Stimulated activated CD8-positive, alpha-beta memory T cell treated with anti-CD3 and anti-CD28 coated beads, Interleukin-7, amount 100 ng/mL, for 1 hour (primary cell): Measurements from ENCODE around the gene MRGPRE.

Experiments used
- DNase-seq, 2 donors: peaks; one replicate each; pipeline ENCODE4 v3.0.0-alpha.2; 2020; ENCODE audit warnings: low read depth in 2 of 2

Gene MRGPRE

DNA sequence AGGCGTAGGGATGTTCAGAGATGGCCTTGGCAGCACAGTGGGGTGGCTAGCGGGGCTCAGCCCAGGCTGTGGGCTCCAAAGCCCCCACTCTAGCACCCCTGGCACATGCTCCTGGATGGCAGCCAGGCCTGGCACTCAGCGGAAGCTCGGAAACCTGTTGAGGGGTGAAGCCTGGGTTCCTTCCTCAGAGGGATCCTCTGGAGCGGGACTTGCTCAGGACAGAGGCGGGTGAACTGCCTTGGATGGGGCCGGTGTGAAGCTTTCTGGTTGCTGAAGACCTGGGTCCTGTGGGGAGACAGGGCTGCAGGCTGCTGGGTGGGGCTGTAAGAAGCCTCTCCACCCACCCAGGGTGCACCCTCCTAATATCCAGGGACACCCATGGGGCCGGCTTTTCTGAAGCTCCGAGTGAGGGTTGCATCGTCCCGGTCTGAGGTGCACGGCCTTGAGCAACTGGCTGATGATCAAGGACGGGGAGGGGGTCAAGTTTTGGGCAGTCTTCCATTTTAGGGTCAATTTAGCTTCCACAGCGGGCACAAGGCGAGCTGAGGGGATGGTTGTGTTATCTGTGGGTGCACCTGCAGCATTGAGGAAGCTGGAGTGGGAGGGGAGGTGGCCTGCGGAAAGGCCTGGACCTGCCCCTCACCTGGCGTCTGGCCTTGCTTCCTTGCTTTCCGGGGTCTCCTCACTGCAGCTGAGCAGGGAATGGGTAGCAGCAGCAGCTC, 5.2 kb downstream of the MRGPRE start:
- no peak for DNase-seq

DNA sequence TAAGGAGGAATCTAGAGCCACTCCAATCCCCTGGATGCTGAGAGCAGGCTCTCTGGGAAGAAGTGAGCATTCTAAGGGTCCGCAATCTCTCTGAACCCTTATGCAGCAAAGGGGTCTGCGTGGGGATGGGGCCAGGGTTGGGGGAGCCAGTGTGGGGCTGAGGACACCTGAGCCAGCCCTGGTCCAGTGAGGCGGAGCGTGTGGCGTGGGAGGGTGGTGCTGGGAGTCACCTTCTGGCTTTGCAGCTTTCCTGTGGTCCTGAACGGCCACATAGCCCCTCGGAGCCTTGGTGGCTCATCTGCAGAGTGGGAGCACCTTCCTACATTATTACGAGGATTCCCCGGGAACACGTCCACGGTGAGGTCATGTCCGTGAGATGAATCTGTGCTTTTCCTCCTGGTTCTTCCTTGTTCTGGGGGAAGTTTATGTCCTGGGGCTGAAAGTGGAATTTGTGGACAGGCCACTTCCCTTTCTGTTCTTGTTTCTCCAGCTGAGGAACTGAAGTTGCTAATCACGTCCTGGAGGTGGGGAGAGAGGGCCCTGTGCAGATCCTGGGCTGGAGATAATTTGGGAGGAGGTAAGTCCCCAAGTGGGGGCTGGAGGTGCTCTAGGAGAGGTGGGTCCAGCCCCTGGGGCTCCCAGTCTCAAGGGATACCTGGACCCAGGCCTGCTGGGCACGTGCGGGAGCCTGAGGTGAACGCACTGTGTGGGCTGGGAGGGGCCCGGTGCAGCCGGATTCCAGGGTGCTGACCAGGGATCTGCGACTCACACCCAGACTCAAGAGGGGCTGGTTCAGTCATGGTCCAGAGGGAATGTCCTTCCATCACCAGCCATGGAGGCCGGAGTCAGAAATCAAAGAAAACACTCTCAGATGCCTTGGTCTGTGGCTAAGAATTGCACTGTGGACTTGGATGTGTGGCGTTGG, 6.1 kb downstream of the MRGPRE start:
- no peak for DNase-seq

DNA sequence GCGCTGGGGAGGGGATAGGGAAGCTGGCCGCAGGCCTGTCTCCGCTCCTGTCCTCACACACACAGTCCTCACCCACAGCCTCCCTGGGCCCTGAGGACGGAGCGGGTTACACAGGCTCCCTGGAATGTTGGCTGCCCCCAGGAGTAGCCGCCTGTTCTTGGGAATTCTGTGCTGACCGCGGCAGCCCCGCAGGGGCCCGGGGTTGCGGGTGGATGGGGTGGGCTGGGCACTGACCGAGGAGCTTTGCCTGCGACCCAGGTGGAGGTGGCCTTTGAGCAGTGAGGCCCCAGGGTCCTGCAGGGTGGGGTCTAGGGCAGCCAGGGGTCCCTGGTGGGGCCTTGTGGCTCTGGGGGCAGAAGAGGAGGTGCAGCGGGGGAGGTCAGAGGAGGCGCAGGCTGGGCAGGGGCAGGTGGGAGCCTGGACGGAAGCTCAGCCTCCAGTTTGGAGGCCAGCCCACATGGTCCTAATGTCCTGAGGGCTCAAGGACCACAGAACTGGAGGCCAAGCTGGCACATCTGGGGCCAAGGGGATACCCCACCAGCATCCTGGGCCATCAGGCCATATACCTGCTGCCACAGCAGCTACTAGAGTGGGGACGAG, 7.0 kb downstream of the MRGPRE start:
- DNase-seq, result no peak

DNA sequence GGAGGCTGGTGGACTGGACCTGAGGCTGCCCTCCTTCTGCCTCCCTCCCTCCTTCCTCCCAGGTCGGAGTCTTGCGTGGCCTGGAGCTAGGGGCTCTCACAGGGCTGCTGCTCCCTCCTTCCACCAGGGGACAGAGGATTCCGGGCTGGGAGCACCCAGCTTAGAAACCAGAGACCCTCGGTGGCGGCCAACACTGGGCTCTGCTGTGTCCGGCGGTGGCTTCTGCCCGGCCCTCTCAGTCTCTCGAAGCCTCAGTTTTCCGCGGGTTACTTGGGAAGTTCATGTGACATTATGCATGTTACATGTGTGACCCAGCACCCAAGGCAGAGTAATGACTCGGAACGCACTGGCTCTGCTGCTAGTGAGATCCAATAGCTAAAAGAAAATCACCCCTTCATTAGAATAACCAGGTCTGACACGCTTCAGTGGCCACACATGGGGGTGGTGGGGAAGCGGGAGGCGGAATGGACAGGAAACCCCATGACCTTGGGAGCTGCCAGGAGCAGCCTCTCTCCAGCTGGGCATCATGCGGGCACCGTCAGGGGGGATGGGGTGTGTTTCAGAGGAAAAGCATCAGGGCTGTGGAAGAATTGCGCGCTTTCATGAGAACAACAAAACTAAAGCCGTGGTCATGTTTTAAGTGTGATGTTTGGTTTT, 7.7 kb downstream of the MRGPRE start:
- DNase-seq, result no peak

DNA sequence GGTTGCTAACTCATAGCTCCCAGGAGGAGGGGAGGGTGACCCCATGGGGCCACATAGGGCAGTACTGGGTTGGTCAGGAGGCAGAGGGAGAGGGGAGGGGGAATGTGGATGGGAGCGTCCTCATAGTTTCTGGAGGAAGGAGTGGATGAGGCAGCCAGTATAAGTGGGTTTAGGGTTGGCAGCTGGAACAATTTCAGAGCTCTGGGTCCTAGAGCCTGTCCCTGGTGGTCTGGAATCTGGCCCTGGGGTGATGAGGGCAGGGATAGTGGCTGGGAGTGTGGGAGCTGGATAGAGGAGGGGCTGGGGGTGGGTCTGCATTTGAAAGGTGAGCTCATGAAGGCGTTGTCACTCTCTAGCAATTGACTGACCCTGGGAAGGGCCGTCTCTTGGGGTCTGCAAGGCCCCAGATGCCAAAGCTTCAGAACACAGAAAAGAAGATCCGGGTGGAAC, 8.3 kb downstream of the MRGPRE start:
- DNase-seq, result no peak

DNA sequence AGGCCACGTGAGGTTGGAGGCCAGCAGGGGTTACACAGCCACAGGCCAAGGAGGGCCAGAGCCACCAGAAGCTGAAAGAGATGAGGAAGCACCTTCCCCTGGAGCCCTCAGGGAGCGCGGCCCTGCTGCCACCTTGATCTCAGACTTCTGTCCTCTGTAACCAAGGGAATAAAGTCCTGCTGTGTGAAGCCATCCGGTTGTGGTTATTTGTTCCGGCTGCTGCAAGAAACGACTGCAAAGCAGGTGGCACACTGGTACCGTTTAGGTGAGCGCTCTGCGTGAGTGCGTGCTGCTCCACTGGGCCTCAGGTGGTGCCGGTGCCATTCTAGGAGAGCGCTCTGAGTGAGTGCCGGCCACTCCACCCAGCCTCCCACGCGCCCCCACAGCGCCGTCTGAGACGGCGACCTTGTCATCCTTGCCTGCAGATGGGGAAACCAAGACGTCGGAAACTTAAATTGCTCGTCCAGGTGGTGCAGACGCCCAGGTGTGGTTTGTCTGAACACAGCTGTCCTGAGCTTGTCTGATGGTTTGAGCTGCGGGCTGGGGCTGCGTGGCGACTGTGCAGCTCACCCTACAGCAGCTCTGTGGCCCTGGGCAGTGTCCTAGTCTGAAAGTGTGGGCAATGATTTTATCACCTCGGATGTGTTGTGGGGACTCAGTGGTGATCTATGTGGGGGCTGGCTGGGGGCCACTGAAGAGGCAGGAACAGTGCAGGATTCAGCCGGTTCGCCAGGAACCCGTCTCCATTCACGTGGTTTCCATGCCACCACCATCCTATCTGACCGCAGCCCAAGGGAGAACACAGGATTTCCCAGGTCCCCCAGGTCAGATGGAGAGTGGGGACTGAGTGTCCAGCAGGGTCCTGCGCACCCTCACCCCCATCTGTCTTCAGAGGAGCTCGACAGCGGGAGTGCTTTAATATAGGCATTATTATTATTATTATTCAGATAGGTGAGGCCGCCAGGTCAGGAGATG, 9.0 kb downstream of the MRGPRE start:
- no peak for DNase-seq

DNA sequence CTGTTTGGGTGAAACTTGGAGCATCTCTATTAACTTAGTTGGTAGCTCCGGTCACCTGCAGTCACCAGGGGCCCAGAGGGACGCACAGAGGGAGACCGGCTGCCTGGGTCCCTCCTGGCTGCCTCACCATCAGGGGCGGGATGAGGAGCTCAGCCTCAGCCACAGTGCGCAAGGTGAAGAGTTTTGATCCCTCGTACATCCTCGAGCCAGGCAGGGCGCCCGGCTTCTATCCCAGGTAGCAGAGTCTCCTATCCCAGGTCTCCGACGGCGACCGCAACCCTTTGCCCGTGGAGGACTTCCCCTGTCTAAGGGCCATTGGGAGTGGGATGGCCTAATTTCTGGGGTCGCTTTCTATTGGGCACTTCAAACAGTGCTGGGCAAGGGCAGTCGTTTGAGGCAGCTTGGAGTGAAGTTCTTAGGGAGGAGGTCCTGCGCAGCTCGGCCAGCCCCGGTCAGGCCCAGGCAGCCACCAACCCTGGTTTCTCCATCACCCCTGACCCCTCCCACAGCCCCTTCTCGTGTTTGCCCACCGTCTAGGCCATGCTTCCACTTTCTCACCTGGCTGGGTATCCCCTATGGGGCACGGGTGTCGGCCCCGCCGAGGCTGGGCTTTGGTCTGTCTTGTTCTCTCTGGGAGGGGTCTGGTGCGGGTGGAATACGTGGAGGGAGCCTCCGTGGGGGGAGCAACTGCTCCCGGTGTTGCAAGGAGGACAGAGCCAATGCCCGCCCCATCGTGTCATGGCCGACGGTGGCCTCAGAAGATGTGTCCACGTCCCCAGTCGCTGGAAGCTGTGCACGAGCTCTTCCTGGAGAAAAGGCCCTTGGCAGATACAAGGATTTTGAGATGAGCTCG, 10.0 kb downstream of the MRGPRE start:
- no peak for DNase-seq

DNA sequence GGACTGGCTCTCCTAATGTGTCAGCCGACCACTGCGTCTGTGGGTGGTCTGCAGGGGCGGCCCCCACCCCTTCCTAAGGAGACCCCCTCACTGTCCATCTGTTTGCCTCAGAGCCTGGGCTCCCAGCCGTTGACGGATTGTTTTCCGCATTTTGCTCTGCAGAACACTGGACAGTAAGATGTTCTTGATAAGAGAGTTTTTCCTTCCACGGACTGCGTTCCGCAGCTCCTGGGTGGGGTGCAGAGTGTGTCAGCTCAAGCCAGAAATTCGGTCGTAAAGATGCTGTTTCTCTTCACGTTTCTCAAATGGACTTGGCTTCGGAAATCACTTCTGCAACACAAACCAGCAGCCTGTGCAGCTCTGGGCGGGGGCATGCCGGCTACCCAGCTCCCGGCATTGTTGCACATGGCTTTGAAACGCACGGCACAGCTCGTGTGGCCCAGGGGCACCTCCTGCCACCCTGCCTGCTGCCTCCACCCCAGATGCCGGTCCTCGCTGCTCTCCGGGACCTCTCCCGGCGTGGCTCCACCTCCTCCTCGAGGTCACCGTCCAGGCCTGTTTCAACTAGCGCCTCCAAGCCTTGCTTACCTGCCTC, 10.7 kb downstream of the MRGPRE start:
- no peak for DNase-seq

DNA sequence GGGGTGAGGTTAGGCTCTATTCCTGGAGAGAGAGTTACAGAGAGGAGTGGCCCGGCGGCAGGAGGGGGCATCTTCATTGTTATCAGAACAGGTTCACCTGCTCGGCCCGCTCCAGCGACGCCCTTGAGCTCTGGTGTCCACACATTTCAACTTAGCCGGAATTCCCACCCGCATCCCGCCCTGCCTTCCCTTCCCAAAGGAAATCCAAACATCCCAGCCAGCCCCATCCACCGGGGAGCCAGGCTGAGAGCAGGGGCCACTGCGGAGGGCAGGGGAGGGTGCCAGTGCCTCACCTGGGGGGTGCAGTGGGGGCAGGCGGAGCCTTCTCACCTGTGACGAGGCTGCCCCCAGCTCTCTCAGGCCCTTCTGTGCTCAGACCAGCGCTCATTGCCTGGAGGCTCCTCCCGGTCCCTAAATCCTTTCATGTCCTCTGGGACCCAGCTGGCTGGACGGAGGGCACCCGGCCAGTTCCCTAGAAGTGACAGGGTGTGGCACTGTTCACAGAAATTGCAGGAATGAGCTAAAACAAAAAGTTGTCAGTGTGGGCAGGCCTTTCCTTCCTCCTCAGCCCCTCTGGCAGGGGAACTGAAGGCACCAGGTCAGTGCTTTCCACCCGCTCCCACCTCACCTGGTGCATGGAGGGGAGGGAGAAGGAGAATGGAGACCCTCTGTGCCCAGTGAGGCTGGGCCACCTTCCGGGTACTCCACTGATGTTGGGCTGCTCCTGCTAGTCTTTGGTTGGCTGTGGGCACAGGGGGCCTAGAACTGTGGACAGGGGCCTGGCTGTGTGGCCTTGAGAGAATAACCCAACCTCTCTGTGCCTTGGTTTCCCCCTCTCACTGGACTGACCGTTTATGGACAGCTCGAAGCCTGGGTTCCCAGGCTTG, 11.5 kb downstream of the MRGPRE start:
- no peak for DNase-seq

DNA sequence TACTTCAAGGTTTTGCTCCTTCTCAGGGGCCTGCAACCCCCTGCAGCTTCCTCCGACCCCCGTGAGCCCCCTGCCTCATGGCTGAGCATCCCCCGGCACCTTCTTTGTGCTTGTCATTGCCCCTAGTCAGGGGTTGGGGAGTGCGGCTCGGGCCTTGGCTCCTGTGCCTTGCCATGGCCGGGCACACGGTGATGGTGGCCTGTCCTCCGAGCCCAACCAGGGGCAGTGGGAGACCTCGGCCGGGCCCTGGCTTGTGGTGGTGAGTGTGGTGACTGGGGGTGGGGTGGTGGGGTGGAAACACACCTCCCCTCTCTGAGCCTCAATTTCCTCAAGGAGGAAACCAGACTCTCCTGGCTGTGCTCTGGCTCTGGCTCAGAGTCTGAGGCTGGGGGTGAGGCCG, 12.1 kb downstream of the MRGPRE start:
- no peak for DNase-seq

DNA sequence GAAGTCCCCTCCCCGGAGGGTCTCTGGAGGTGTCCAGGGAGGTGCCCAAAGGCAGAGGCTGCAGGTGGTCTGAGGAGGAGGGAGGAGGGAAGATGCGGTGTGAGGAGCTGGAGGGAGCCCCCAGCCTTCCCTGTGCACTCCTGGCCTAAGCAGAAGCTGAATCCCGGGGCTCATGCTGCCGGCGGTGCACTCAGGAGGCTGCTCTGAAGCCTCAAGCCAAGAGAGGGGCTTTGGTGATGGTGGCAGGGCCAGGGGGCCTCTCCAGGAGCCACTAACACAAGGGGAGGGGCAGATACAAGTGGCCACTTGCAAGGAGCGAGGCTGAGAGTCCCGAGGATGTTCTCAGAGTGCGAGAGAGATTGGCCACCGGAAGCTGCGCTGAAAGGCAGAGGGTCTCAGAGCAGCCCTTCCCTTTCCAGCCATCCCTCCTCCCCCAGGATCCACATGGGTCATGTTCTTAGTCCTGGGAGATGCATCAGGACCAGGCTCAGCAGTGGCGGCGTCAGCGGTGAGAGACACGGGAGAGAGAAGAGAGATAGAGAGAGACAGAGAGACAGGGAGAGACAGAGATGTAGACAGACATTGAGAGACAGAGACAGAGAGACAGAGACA, 12.8 kb downstream of the MRGPRE start:
- no peak for DNase-seq

DNA sequence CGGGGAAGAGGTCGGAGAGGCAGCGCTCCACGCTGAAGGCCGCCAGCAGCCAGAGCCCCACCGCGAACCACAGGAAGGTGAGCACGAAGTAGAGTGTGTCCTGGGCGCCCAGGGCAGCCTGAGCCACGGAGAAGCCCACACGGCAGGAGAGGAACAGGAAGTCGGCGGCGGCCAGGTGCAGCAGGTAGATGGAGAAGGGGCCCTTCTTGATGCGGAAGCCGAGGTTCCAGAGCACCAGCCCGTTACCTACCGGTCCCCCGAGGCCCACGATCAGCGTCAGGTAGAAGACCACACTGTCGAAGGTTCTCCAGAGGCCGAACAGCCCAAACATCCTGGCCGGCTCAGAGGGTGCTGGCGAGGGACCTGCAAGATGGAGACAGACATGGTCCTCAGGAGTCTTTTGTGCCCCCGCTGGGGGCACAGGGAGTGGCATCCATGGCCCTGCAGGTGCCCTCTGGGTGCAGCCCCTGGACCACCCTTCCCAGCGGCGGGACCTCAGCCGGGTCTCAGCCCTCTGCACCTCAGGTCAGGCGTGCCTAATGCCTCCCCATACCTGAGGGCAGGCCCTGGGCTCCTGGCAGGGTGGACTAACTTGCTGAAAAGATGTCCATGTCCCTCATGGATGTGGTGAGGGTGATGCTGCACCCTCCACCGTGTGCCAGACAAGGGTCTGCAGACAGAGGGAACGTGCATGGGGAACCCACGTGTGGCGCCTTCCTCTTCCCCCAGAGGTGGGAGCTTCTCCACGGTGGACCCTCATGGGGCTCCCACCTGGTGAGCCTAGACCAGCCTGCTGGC, 13.5 kb downstream of the MRGPRE start, which contains the start of gene MRGPRG:
MRGPRG (minus strand) TSS at position 331 of the 798 bp plus-strand sequence; CDS start at position 331, 0 bp downstream.
- DNase-seq, result no peak

DNA sequence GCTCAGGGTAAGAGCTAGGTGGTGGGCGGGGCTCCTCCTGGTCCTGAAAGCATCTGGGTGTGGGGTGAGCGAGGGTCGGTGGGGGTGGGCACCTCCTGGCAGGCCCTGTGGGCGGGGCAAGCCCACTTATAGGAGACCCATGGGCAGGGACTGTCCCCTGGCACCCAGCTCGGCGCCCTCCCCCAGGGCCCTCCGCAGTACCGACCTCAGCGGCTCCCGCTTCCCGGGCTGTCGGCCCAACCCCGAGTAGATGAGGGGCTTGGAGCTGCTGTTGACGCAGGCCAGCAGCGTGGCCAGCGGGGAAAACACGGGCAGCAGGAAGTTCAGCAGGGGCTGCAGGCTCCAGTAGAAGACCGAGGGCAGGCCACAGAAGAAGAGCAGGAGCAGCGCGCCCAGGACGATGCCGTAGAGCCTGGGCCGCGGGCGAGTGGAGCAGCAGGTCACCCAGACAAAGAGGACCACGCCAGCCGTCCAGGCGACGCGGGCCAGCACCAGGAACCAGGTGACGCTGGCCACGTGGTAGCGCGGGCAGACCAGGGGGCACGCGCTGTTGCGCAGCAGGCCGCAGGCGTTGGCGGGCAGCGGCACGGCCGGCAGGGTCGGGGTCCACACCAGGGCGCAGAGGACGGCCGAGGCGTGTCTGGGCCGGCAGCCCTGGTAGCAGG, 14.3 kb downstream of the MRGPRE start:
- no peak for DNase-seq

DNA sequence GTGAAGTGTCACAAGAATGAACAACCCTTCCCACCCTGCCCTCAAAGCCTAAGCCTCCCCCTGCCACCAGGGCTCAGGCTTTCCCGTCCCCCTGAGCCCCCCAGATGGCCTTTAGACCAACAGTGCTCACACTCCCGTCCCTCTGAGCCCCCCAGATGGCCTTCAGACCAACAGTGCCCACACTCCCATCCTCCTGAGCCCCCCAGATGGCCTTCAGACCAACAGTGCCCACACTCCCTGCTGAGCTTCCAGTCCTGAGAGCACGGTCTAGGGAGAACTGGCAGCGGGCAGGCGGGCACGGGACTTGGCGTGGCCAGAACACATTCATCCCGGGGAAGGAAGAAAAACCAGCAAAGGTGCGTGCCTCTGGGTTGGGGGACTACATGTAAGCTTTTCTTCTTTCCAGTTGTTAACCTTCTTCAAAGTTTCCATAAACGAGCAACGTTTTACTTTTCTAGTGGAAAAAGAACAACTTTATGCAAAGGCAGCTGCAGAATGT, 16.1 kb downstream of the MRGPRE start:
- DNase-seq, result no peak

DNA sequence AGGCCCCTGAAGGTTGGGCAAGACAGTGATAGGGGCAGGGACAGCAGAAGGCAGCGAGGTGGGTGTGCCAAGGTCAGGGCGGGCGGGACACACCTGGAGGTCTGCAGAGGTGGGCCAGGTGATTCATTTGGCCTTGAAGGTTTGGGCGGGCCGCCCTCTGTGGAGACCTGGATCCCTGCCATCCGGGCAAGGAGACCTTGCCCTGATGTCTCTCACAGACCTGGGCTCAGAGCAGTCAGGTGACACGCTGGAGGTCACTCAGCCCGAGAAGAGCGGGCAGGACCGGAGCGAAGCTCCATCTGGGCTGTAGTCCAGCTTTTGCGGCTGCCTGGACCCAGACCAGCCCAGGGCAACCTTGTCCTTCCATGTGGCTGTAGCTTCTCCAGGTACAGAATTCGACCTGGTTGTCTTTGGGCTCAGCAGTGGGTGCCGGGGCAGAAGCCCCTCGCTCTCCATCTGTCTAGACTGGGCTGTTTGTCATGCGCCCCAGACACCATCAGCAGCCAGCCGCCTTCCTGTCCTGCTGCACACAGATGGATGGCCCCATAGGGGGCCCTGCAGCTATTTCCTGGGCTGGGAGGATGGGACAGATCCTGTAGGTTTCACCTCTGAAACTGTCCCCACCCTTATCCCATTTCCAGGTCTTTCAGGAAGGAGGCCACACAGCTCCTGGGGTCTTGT, 16.7 kb downstream of the MRGPRE start:
- no peak for DNase-seq

DNA sequence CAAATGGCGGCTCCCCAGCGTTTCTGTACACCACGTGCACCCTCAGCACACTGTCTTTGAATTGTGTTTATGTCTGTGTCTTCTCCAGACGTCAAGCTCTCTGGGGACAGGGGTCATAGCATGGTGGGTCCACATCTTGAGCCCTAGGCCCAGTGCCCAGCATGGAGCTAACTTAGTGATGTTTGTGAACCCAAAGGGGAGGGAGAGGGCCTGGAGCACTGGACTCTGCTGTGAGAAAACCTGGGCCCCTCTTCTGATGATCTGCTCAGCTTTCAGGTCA, 17.9 kb downstream of the MRGPRE start:
- DNase-seq, result no peak
